ENCODE results near the gene TSHR. TPM values are rescaled to one million over a fixed set of nuclear protein-coding genes. Genes with fewer than 3 reads are reported as not detected.

The TSHR gene
- total RNA-seq, 1 experiment from 2014 or later: not detected

- POLR2A ChIA-PET: no interaction called here
- Mint-ChIP-seq H3K4me1 (ENCODE audit: insufficient read depth, unreplicated experiment) (peaks cover 8% of the 10 kb centered on the region), H3K27ac (ENCODE audit: low read depth, unreplicated experiment) (no peak overlapping the region), H3K4me3 (ENCODE audit: unreplicated experiment) (no peak overlapping the region), H3K36me3 (ENCODE audit: insufficient read depth, unreplicated experiment) (no peaks in the 10 kb centered on the region), H3K27me3 (ENCODE audit: insufficient read depth, unreplicated experiment) (no peaks in the 10 kb centered on the region), H3K9me3 (ENCODE audit: unreplicated experiment) (peaks cover 4% of the 10 kb centered on the region)
- CTCF ChIA-PET: interaction anchor here (0.6 to 1.7 kb wide), 4 partner anchors 21 to 136 kb away, joined by 3 to 7 read pairs (median 3); no protein-coding TSS in a partner anchor
- TF ChIP-seq, protein P1, sequence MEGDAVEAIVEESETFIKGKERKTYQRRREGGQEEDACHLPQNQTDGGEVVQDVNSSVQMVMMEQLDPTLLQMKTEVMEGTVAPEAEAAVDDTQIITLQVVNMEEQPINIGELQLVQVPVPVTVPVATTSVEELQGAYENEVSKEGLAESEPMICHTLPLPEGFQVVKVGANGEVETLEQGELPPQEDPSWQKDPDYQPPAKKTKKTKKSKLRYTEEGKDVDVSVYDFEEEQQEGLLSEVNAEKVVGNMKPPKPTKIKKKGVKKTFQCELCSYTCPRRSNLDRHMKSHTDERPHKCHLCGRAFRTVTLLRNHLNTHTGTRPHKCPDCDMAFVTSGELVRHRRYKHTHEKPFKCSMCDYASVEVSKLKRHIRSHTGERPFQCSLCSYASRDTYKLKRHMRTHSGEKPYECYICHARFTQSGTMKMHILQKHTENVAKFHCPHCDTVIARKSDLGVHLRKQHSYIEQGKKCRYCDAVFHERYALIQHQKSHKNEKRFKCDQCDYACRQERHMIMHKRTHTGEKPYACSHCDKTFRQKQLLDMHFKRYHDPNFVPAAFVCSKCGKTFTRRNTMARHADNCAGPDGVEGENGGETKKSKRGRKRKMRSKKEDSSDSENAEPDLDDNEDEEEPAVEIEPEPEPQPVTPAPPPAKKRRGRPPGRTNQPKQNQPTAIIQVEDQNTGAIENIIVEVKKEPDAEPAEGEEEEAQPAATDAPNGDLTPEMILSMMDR (IDR thresholded peaks at IDR 0.05; ENCODE audit: unreplicated experiment): no peak
- BruUV-seq (replicated peaks): no TSS peak
- no peak for DNase-seq (ENCODE audit: unreplicated experiment)
- intact Hi-C loops (cut with micrococcal nuclease): no loop called here
Measured at GRCh38 chr14:81132468-81132867, 177.0 kb downstream of the TSHR start.

GRCh38 chr14:81133400-81133799, 178.0 kb downstream of the TSHR start:
- DNase-seq (ENCODE audit: unreplicated experiment): no peak
- H3K4me3 Mint-ChIP-seq (ENCODE audit: unreplicated experiment): no peak overlapping the region
- no peak overlapping the region for H3K27ac Mint-ChIP-seq (ENCODE audit: low read depth, unreplicated experiment)
- TF ChIP-seq, protein P1 (IDR thresholded peaks at IDR 0.05; ENCODE audit: unreplicated experiment): no peak
- peaks cover 11% of the 10 kb centered on the region for H3K4me1 Mint-ChIP-seq (ENCODE audit: insufficient read depth, unreplicated experiment)
- no peaks in the 10 kb centered on the region for H3K36me3 Mint-ChIP-seq (ENCODE audit: insufficient read depth, unreplicated experiment)
- no TSS peak for BruUV-seq (replicated peaks)
- POLR2A ChIA-PET: interaction anchor here (0.7 kb wide), 1 partner anchor 11 kb away, joined by 3 read pairs; no protein-coding TSS in a partner anchor
- CTCF ChIA-PET: interaction anchor here (0.6 to 1.7 kb wide), 2 partner anchors 20 to 37 kb away, joined by 3 to 7 read pairs; no protein-coding TSS in a partner anchor
- H3K27me3 Mint-ChIP-seq (ENCODE audit: insufficient read depth, unreplicated experiment): no peaks in the 10 kb centered on the region
- intact Hi-C loops (cut with micrococcal nuclease): no loop called here
- peaks cover 4% of the 10 kb centered on the region for H3K9me3 Mint-ChIP-seq (ENCODE audit: unreplicated experiment)

DNA sequence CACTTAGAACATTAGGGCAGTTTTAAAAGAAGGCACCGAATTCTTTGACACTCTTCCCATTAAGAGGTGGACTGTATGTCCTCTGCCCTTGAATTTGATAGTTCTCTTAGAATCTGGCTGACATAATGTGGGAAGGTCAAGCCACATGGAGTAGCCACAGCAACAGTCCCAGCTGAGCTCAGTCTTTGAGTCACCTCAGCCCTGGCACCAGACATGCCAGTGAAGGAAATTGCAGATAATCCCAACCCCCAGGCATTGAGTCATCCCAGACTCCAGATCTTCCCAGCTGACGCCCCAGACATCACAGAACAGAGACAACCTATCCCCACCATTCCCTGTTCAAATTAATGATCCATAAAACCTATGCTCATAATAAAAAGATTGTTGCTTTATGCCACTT, 181.9 kb downstream of the TSHR start:
- TF ChIP-seq, protein P1 (IDR thresholded peaks at IDR 0.05; ENCODE audit: unreplicated experiment): no peak
- Mint-ChIP-seq H3K36me3 (ENCODE audit: insufficient read depth, unreplicated experiment) (no peaks in the 10 kb centered on the region), H3K27ac (ENCODE audit: low read depth, unreplicated experiment) (no peak overlapping the region), H3K27me3 (ENCODE audit: insufficient read depth, unreplicated experiment) (no peaks in the 10 kb centered on the region), H3K4me3 (ENCODE audit: unreplicated experiment) (no peak overlapping the region), H3K9me3 (ENCODE audit: unreplicated experiment) (peaks cover 4% of the 10 kb centered on the region), H3K4me1 (ENCODE audit: insufficient read depth, unreplicated experiment) (peaks cover 11% of the 10 kb centered on the region)
- CTCF ChIA-PET: interaction anchor here (0.9 to 2.1 kb wide), 3 partner anchors 21 to 140 kb away, joined by 3 to 10 read pairs (median 6); no protein-coding TSS in a partner anchor
- no TSS peak for BruUV-seq (replicated peaks)
- peak; percentile 81 for DNase-seq (ENCODE audit: unreplicated experiment)
- POLR2A ChIA-PET: interaction anchor here (1.2 kb wide), 1 partner anchor 33 kb away, joined by 3 read pairs; no protein-coding TSS in a partner anchor
- intact Hi-C loops (cut with micrococcal nuclease): no loop called here

- H3K27me3 Mint-ChIP-seq (ENCODE audit: insufficient read depth, unreplicated experiment): no peaks in the 10 kb centered on the region
- DNase-seq (ENCODE audit: unreplicated experiment): no peak
- H3K4me1 Mint-ChIP-seq (ENCODE audit: insufficient read depth, unreplicated experiment): peaks cover 11% of the 10 kb centered on the region
- ChIA-PET CTCF (interaction anchor here (0.6 to 1.1 kb wide), 2 partner anchors 32 to 181 kb away, joined by 3 read pairs; no protein-coding TSS in a partner anchor), POLR2A (no interaction called here)
- no peaks in the 10 kb centered on the region for H3K36me3 Mint-ChIP-seq (ENCODE audit: insufficient read depth, unreplicated experiment)
- no peak overlapping the region for H3K27ac Mint-ChIP-seq (ENCODE audit: low read depth, unreplicated experiment)
- BruUV-seq (replicated peaks): no TSS peak
- TF ChIP-seq, protein P1 (IDR thresholded peaks at IDR 0.05; ENCODE audit: unreplicated experiment): no peak
- H3K9me3 Mint-ChIP-seq (ENCODE audit: unreplicated experiment): peaks cover 4% of the 10 kb centered on the region
- intact Hi-C loops (cut with micrococcal nuclease): no loop called here
- H3K4me3 Mint-ChIP-seq (ENCODE audit: unreplicated experiment): no peak overlapping the region
Measured at GRCh38 chr14:81138429-81138828, 183.0 kb downstream of the TSHR start.

Data from MCF 10A (cell line).